Measurements from ENCODE around the gene LLCFC1. TPM values are rescaled to one million over a fixed set of nuclear protein-coding genes. Genes with fewer than 3 reads are reported as not detected.

LLCFC1 gene
- total RNA-seq, 1 experiment from 2014 or later: not detected

GRCh38 chr7:142892951-142893350, 46.3 kb upstream of the LLCFC1 start:
- no peaks in the 10 kb centered on the region for H3K9me3 ChIP-seq (ENCODE audit: control insufficient read depth, insufficient read depth, low read depth, low read length)
- H3K4me1 ChIP-seq (ENCODE audit: control insufficient read depth, insufficient read depth, low read length): no peaks in the 10 kb centered on the region
- no peak for DNase-seq (ENCODE audit: low read depth, low spot score)
- TF ChIP-seq TCF7L2 (IDR thresholded peaks at IDR 0.05; ENCODE audit: low read depth, low read length): no peak
- no peak for TF ChIP-seq SIN3A (IDR thresholded peaks at IDR 0.05; ENCODE audit: borderline replicate concordance, insufficient read depth, low read depth, low read length)
- no peak for TF ChIP-seq CTCF (IDR thresholded peaks at IDR 0.05)
- TF ChIP-seq POLR2AphosphoS5 (IDR thresholded peaks at IDR 0.05; ENCODE audit: low read depth, low read length): no peak
- no peak for TF ChIP-seq REST (IDR thresholded peaks at IDR 0.05; ENCODE audit: insufficient read depth in 1 of 2, low read depth in 2 of 2, low read length in 1 of 2)
- no peaks in the 10 kb centered on the region for H3K36me3 ChIP-seq (ENCODE audit: control insufficient read depth, insufficient read depth, low read length)
- no peak overlapping the region for H3K4me3 ChIP-seq (ENCODE audit: low read depth in 2 of 2, low read length in 2 of 2)
- no peak overlapping the region for H3K27ac ChIP-seq (ENCODE audit: low read length)
- in situ Hi-C loops (cut with HindIII; ENCODE audit: low pct_unique_long_range_greater_than_20kb, low sequenced_read_pairs) (no loop called here), intact Hi-C loops (cut with micrococcal nuclease; ENCODE audit: unreplicated experiment) (no loop called here)
- H3K27me3 ChIP-seq (ENCODE audit: control insufficient read depth, insufficient read depth, low read length): no peaks in the 10 kb centered on the region; the same call in 1 of the 2 replicates
- ChIA-PET CTCF (no interaction called here), POLR2A (no interaction called here)
- BruUV-seq (replicated peaks): no TSS peak
- no peak for ATAC-seq

- Histone ChIP-seq H3K4me1 (ENCODE audit: control insufficient read depth, insufficient read depth, low read length) (no peaks in the 10 kb centered on the region), H3K4me3 (ENCODE audit: low read depth in 2 of 2, low read length in 2 of 2) (no peak overlapping the region), H3K27me3 (ENCODE audit: control insufficient read depth, insufficient read depth, low read length) (no peaks in the 10 kb centered on the region; the same call in 1 of the 2 replicates), H3K9me3 (ENCODE audit: control insufficient read depth, insufficient read depth, low read depth, low read length) (no peaks in the 10 kb centered on the region), H3K36me3 (ENCODE audit: control insufficient read depth, insufficient read depth, low read length) (no peaks in the 10 kb centered on the region), H3K27ac (ENCODE audit: low read length) (no peak overlapping the region)
- no TSS peak for BruUV-seq (replicated peaks)
- intact Hi-C loops (cut with micrococcal nuclease; ENCODE audit: unreplicated experiment): no loop called here
- ATAC-seq (0 out of 2 replicates have a peak, but pooled peaks have one; percentile 21), DNase-seq (ENCODE audit: low read depth, low spot score) (no peak)
- POLR2A ChIA-PET: no interaction called here
- in situ Hi-C loops (cut with HindIII; ENCODE audit: low pct_unique_long_range_greater_than_20kb, low sequenced_read_pairs): no loop called here
- CTCF ChIA-PET: no interaction called here
- TF ChIP-seq POLR2AphosphoS5 (IDR thresholded peaks at IDR 0.05; ENCODE audit: low read depth, low read length) (no peak), REST (IDR thresholded peaks at IDR 0.05; ENCODE audit: insufficient read depth in 1 of 2, low read depth in 2 of 2, low read length in 1 of 2) (no peak), SIN3A (IDR thresholded peaks at IDR 0.05; ENCODE audit: borderline replicate concordance, insufficient read depth, low read depth, low read length) (no peak), TCF7L2 (IDR thresholded peaks at IDR 0.05; ENCODE audit: low read depth, low read length) (no peak), CTCF (IDR thresholded peaks at IDR 0.05) (no peak)
These were observed 44.9 kb upstream of the LLCFC1 start for GRCh38 chr7:142894112-142894984.

Data from Panc1 (cell line).